Cardiac muscle cell (in vitro differentiated cells and primary cell): ENCODE results near the gene CREB3L1. TPM values are rescaled to one million over a fixed set of nuclear protein-coding genes. Genes with fewer than 3 reads are reported as not detected.

Experiments
- DNase-seq, 2 donors: peaks; one replicate each; pipeline versions ENCODE4 v3.0.0 to v3.0.0-alpha.2; 2010 to 2017; ENCODE audit warnings: low read depth in 1 of 2, low spot score in 1 of 2
- H3K27ac ChIP-seq: fragments of 200-600 bp; sonication (generic); 2 replicates; pipeline ENCODE4 v1.5.1; 2016
- H3K27me3 ChIP-seq: fragments of 200-600 bp; sonication (generic); 2 replicates; pipeline ENCODE4 v1.6.0; 2016; ENCODE audit warnings: control low read depth
- H3K36me3 ChIP-seq: fragments of 200-600 bp; sonication (generic); 2 replicates; pipeline ENCODE4 v1.5.1; 2016; ENCODE audit warnings: control low read depth
- H3K4me1 ChIP-seq: fragments of 200-600 bp; sonication (generic); 2 replicates; pipeline ENCODE4 v1.8.1; 2017; ENCODE audit warnings: low read depth, mild to moderate bottlenecking, mixed run types
- H3K4me3 ChIP-seq: fragments of 200-600 bp; sonication (generic); 2 replicates; pipeline ENCODE4 v1.5.1; 2016; ENCODE audit warnings: mild to moderate bottlenecking
- H3K9me3 ChIP-seq: fragments of 200-600 bp; sonication (generic); 2 replicates; pipeline ENCODE4 v1.5.1; 2017; ENCODE audit warnings: low read depth, mild to moderate bottlenecking, control low read depth
- CTCF ChIP-seq: IDR thresholded peaks from 2 replicates; pipeline ENCODE4 v1.5.1; 2012; ENCODE audit warnings: low read depth, mild to moderate bottlenecking, low read length
- polyA plus RNA-seq: library from polyadenylated mRNA; unstranded; fragments of >200 nt; fragmentation: Nextera tagmentation; extraction: Ambion mirVana; gene quantifications from 2 replicates; pipeline ENCODE4 v1.2.1, GENCODE V29; 2016
- total RNA-seq: library from RNA; depleted of rRNA; stranded (reverse); fragments of >200 nt; gene quantifications from 2 replicates; pipeline ENCODE4 v1.2.3, GENCODE V29; 2016

CREB3L1 gene
- total and polyA plus RNA-seq, 2 experiments from 2014 or later, result 3.8 to 14.1 TPM

GRCh38 chr11:46345131-46345597, 67.7 kb downstream of the CREB3L1 start:
- Histone ChIP-seq H3K27ac (no peak overlapping the region), H3K4me1 (peaks cover 30% of the 10 kb centered on the region), H3K9me3 (no peaks in the 10 kb centered on the region), H3K4me3 (no peak overlapping the region), H3K27me3 (no peaks in the 10 kb centered on the region), H3K36me3 (no peaks in the 10 kb centered on the region)
- TF ChIP-seq CTCF, result no peak
- DNase-seq, result no peak

GRCh38 chr11:46345881-46346484, 68.5 kb downstream of the CREB3L1 start:
- no peak for TF ChIP-seq CTCF
- no peaks in the 10 kb centered on the region for H3K36me3 ChIP-seq
- no peaks in the 10 kb centered on the region for H3K27me3 ChIP-seq
- no peak overlapping the region for H3K4me3 ChIP-seq
- H3K27ac ChIP-seq, result no peak overlapping the region
- peaks cover 27% of the 10 kb centered on the region for H3K4me1 ChIP-seq
- H3K9me3 ChIP-seq, result no peaks in the 10 kb centered on the region
- no peak for DNase-seq

- Histone ChIP-seq H3K9me3 (no peaks in the 10 kb centered on the region), H3K27ac (no peak within 1 kb of the TSS), H3K4me3 (peak within 1 kb of the TSS; percentile 97), H3K27me3 (no peaks in the 10 kb centered on the region), H3K4me1 (peaks cover 30% of the 10 kb centered on the region), H3K36me3 (no peaks in the 10 kb centered on the region)
- peak; percentile 48 for TF ChIP-seq CTCF
- peak; percentile 88 to 90 for DNase-seq
These were observed 69.6 kb downstream of the CREB3L1 start, which contains the start of gene DGKZ for GRCh38 chr11:46346886-46347636. Gene DGKZ (plus strand): TSS chr11:46347463. CDS start chr11:46347660, 197 bp downstream.

GRCh38 chr11:46347637-46348311, 70.3 kb downstream of the CREB3L1 start:
- Histone ChIP-seq H3K36me3 (no peaks in the 10 kb centered on the region), H3K27ac (no peak overlapping the region), H3K4me3 (peak overlapping the region; percentile 97), H3K9me3 (no peaks in the 10 kb centered on the region), H3K27me3 (no peaks in the 10 kb centered on the region), H3K4me1 (peaks cover 26% of the 10 kb centered on the region)
- no peak for TF ChIP-seq CTCF
- DNase-seq, result no peak

- DNase-seq, result peak in 1 of 2 donors; percentile 54
- Histone ChIP-seq H3K27me3 (no peaks in the 10 kb centered on the region), H3K9me3 (no peaks in the 10 kb centered on the region), H3K4me1 (peaks cover 27% of the 10 kb centered on the region), H3K4me3 (peak overlapping the region; percentile 97), H3K36me3 (no peaks in the 10 kb centered on the region), H3K27ac (no peak overlapping the region)
- no peak for TF ChIP-seq CTCF
These were observed 71.3 kb downstream of the CREB3L1 start for GRCh38 chr11:46348566-46349401.
